AG04449 (cell line): ENCODE data around the gene NTPCR.
A peak's percentile ranks its signal among the peaks of the same experiment; 100 is the strongest.

Experiments
- CTCF ChIA-PET: fragments of 350-600 bp; formaldehyde crosslinking; extraction: SDS; loops from one replicate; lab custom pipeline; 2021; ENCODE audit warnings: antibody characterized with exemption; lab: Yijun Ruan, JAX
- POLR2A ChIA-PET: fragments of 400-600, 350-600 bp; formaldehyde crosslinking; extraction: SDS; loops from one replicate; lab custom pipeline; 2020; ENCODE audit warnings: antibody characterized with exemption, inconsistent platforms; lab: Yijun Ruan, JAX
- DNase-seq: peaks from one replicate; pipeline ENCODE4 v3.0.0-alpha.2; 2010; ENCODE audit warnings: low read depth, low spot score
- H3K4me3 ChIP-seq: 2 replicates; pipeline ENCODE4 v1.5.1; 2011; ENCODE audit warnings: low read depth, mild to moderate bottlenecking, control low read depth, low read length
- CTCF ChIP-seq: IDR thresholded peaks from one replicate; pipeline ENCODE4 v1.5.1; 2011; ENCODE audit warnings: mild to moderate bottlenecking, moderate library complexity, low read length, control low read depth, inconsistent platforms; ENCODE audit not compliant: insufficient read depth; ENCODE audit errors: missing control alignments

Gene NTPCR

GRCh38 chr1:233025567-233025966 lies 75.2 kb downstream of the NTPCR start:
- H3K4me3 ChIP-seq: no peak overlapping the region
- DNase-seq: no peak
- ChIA-PET POLR2A (no interaction called here), CTCF (interaction anchor here (1.1 to 1.5 kb wide), 3 partner anchors 10 to 35 kb away, joined by 3 to 6 read pairs (median 6); no protein-coding TSS in a partner anchor)
- TF ChIP-seq CTCF: no peak

- H3K4me3 ChIP-seq: no peak overlapping the region
- POLR2A ChIA-PET: no interaction called here
- TF ChIP-seq CTCF: no peak
- DNase-seq: no peak
- CTCF ChIA-PET: no interaction called here
Measured at GRCh38 chr1:233027046-233027445, 76.6 kb downstream of the NTPCR start.

GRCh38 chr1:233031521-233031920 lies 81.1 kb downstream of the NTPCR start:
- CTCF ChIA-PET: no interaction called here
- DNase-seq: no peak
- no peak for TF ChIP-seq CTCF
- H3K4me3 ChIP-seq: no peak overlapping the region
- POLR2A ChIA-PET: no interaction called here

GRCh38 chr1:233032916-233033315 lies 82.5 kb downstream of the NTPCR start:
- no peak for DNase-seq
- ChIA-PET CTCF (no interaction called here), POLR2A (no interaction called here)
- H3K4me3 ChIP-seq: no peak overlapping the region
- no peak for TF ChIP-seq CTCF

GRCh38 chr1:233033361-233033760 lies 83.0 kb downstream of the NTPCR start:
- TF ChIP-seq CTCF: no peak
- peak; percentile 10 for DNase-seq
- POLR2A ChIA-PET: no interaction called here
- no peak overlapping the region for H3K4me3 ChIP-seq
- CTCF ChIA-PET: no interaction called here
